ENCODE results near the gene LINGO3.

- no peak for TF ChIP-seq CTCF (IDR thresholded peaks at IDR 0.05)
- no peak for TF ChIP-seq EZH2 (IDR thresholded peaks at IDR 0.05; ENCODE audit: borderline replicate concordance, insufficient read depth, low read depth, low read length, poor library complexity, severe bottlenecking)
These were observed 43.6 kb upstream of the LINGO3 start for GRCh38 chr19:2351591-2351990.
